Body of pancreas (tissue), 4 donors: ENCODE data around the gene WEE1. TPM values are rescaled to one million over a fixed set of nuclear protein-coding genes. Genes with fewer than 3 reads are reported as not detected.

ENCODE experiments used
- ATAC-seq: fragments of 150-250 bp; one replicate; pipeline ENCODE4 v1.9.1; 2016
- DNase-seq, 4 donors: peaks; one replicate each; pipeline ENCODE4 v3.0.0-alpha.2; 2019
- H3K27ac ChIP-seq, 4 donors: fragments of 200-600 bp; sonication (generic); 1 replicate in 3 of 4; 2 replicates in 1 of 4; pipeline versions ENCODE4 v1.5.1 to v1.6.1; 2016 to 2019; ENCODE audit warnings: mild to moderate bottlenecking in 1 of 4, mixed read lengths in 1 of 4, moderate library complexity in 1 of 4
- H3K27me3 ChIP-seq, 2 donors: fragments of 200-600 bp; sonication (generic); one replicate each; pipeline ENCODE4 v1.6.0; 2016; ENCODE audit warnings: mild to moderate bottlenecking in 1 of 2
- H3K36me3 ChIP-seq, 2 donors: fragments of 200-600 bp; sonication (generic); replicated peaks in 1 of 2; 2 replicates each; pipeline ENCODE4 v1.5.1; 2016; ENCODE audit warnings: low read depth in 2 of 2; ENCODE audit not compliant: insufficient read depth in 1 of 2
- H3K4me1 ChIP-seq: fragments of 200-600 bp; sonication (generic); one replicate; pipeline ENCODE4 v1.6.0; 2016
- H3K4me3 ChIP-seq, 2 donors: fragments of 200-600 bp; sonication (generic); 1 replicate in 1 of 2; 2 replicates in 1 of 2; pipeline ENCODE4 v1.5.1; 2016 to 2019
- H3K9me3 ChIP-seq, 3 donors: fragments of 200-600 bp; sonication (generic); 1 replicate in 2 of 3; 2 replicates in 1 of 3; pipeline ENCODE4 v1.5.1; 2016
- POLR2A ChIP-seq, 3 donors: fragments of 450-650 bp; IDR thresholded peaks; one replicate each; pipeline ENCODE4 v1.6.1; 2016; ENCODE audit warnings: antibody characterized with exemption in 3 of 3, mild to moderate bottlenecking in 2 of 3
- WGBS, 2 donors: methylation state at CpG; one replicate each; pipeline ENCODE4 v1.1.5; 2017; 5-methylcytosine and 5-hydroxymethylcytosine counted together
- intact Hi-C: fragments of 100-400 bp; cut with DNase I; formaldehyde crosslinking; loops from one replicate; pipeline ENCODE4 v1.15.1; 2023
- total RNA-seq, 2 donors: library from RNA; depleted of rRNA; stranded (reverse); fragments of >200 nt; gene quantifications; one replicate each; pipeline ENCODE4 v1.1.0, GENCODE V29; 2016
- TF ChIP-seq, protein P1 (sequence below), 7 experiments: fragments of 450-650 bp in 4 of 7; fragments of 200-600 bp in 3 of 7; sonication (generic) in 3 of 7; IDR thresholded peaks; one replicate each; pipeline ENCODE4 v1.5.1; 2016 to 2019; ENCODE audit warnings: antibody characterized with exemption in 7 of 7

Gene WEE1
- total RNA-seq, 2 donors from 2014 or later = 11.2 to 16.8 TPM

DNA sequence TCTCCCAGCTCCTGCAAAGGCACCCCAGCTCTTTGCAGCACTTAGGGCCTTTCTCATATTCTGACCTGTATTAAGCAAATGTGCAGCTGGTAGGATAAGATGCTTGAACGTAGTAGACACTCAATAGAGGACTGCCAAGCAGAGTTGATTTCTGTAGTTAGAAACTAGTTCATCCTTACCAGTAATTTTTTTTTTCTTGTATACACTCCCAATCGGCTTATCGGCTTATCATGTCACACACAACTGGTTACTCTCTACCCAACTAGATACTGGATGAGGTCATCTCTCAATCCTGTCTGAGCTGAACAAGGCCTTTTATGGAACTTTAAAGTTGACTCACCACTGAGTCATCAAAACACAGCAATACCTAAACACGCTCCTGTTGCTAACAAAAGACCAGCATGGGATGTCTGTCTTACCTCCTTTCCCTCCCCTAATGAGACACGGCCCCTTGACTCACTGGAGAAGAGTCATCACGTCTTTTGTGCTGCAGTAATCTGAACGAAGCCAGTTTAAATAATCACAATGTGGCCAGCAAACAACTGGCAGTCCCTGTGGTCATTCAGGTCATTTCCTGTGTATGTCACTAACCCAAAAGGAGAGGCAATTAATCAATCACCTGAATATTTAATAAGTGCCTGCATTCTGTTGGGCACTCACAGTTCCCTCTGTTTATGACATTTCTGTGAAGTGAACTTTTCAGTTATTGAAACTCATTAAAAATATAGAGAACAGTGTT is 7.5 kb upstream of the WEE1 start:
- 22 to 24% methylated on average over 7 of the region's 7 CpGs for WGBS, 2 donors
- H3K4me1 ChIP-seq = peaks cover 46% of the 10 kb centered on the region
- H3K27ac ChIP-seq = peak overlapping the region; percentile 66 to 89 (median 80)

DNA sequence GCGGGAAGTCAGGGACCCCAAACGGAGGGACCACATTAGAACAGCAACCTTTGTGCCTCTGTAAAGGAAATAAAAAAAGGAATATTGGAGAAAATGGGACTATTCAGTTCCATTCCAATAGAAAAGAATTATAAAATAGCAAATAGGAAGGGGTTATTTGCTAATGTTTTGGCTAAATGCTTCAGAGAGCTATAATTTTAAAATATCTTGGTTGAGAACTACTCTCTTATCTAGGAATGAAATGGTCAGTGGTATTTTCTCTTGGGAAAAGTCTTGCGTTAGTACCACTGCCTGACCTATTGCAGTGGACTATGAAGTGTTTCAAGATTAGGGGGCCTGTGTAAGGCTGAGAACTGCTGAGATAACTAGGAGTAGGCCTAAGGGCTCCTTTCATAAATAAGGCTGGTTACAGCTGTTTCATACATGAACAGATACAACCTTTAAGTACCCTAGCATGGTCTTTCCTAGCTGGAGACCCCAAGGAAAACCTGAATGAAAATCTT is 6.9 kb upstream of the WEE1 start:
- intact Hi-C loops = no loop called here
- ATAC-seq = no peak
- H3K4me3 ChIP-seq = no peak overlapping the region
- H3K27ac ChIP-seq = peak overlapping the region; percentile 66 to 89 (median 80)
- DNase-seq = no peak
- H3K27me3 ChIP-seq = no peaks in the 10 kb centered on the region
- TF ChIP-seq, protein P1, sequence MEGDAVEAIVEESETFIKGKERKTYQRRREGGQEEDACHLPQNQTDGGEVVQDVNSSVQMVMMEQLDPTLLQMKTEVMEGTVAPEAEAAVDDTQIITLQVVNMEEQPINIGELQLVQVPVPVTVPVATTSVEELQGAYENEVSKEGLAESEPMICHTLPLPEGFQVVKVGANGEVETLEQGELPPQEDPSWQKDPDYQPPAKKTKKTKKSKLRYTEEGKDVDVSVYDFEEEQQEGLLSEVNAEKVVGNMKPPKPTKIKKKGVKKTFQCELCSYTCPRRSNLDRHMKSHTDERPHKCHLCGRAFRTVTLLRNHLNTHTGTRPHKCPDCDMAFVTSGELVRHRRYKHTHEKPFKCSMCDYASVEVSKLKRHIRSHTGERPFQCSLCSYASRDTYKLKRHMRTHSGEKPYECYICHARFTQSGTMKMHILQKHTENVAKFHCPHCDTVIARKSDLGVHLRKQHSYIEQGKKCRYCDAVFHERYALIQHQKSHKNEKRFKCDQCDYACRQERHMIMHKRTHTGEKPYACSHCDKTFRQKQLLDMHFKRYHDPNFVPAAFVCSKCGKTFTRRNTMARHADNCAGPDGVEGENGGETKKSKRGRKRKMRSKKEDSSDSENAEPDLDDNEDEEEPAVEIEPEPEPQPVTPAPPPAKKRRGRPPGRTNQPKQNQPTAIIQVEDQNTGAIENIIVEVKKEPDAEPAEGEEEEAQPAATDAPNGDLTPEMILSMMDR (IDR thresholded peaks at IDR 0.05) = no peak
- TF ChIP-seq POLR2A (IDR thresholded peaks at IDR 0.05) = no peak
- 83 to 87% methylated on average over 3 of the region's 3 CpGs for WGBS, 2 donors
- H3K36me3 ChIP-seq = no peaks in the 10 kb centered on the region
- no peaks in the 10 kb centered on the region for H3K9me3 ChIP-seq
- H3K4me1 ChIP-seq = peaks cover 46% of the 10 kb centered on the region

More for the DNA sequence above, 7.5 kb upstream of the WEE1 start:
- ATAC-seq (peak; percentile 68), DNase-seq (peak; percentile 26 to 66 (median 47))
- Histone ChIP-seq H3K27me3 (no peaks in the 10 kb centered on the region), H3K36me3 (no peaks in the 10 kb centered on the region), H3K9me3 (no peaks in the 10 kb centered on the region), H3K4me3 (no peak overlapping the region)
- TF ChIP-seq, protein P1 (IDR thresholded peaks at IDR 0.05) = no peak
- TF ChIP-seq POLR2A (IDR thresholded peaks at IDR 0.05) = peak in 1 of 3 donors; percentile 31
- intact Hi-C loops = no loop called here

GRCh38 chr11:9567401-9567800 is 6.1 kb upstream of the WEE1 start:
- 96 to 98% methylated on average over 5 of the region's 5 CpGs for WGBS, 2 donors
- Histone ChIP-seq H3K4me3 (no peak overlapping the region), H3K9me3 (no peaks in the 10 kb centered on the region), H3K36me3 (no peaks in the 10 kb centered on the region), H3K27ac (peak overlapping the region in 3 of 4 donors; percentile 79 to 89 (median 82)), H3K4me1 (peaks cover 49% of the 10 kb centered on the region), H3K27me3 (no peaks in the 10 kb centered on the region)
- no peak for TF ChIP-seq POLR2A (IDR thresholded peaks at IDR 0.05)
- TF ChIP-seq, protein P1 (IDR thresholded peaks at IDR 0.05) = no peak
- ATAC-seq (no peak), DNase-seq (no peak)
- intact Hi-C loops = no loop called here

DNA sequence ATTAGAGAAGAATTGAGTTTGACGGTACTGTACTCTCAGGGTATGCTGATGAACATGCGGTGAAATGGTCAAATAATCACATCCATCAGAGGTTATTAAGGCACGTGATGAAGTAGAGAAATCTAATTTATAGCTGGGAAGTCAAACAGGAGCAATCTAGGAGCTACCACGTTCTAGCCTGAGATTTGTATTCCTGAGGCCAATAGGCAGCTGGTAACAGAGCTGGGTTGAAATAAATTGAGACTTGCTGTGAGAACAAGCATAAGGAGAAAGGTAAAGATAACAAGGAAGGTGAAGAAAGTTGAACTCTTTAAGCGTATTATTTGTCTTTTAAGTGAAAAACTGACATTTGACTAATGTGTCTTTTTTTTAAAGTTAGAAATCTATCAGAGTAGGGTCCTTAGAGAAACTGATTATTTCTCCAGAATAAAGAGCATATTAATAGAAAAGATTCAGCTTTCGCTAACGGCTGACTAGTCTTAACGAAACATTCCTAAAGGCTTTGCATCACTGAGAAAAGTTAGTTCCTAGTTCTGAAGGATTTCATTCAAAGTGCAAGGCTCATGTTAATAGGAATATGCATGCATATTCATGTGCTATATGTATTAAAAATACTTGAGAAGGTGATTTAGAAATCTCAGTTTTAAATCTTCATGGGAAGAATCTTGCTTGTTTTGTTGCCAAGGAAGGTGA is 5.2 kb upstream of the WEE1 start:
- peaks cover 51% of the 10 kb centered on the region for H3K4me1 ChIP-seq
- 36 to 38% methylated on average over 8 of the region's 8 CpGs for WGBS, 2 donors
- ATAC-seq (no peak), DNase-seq (no peak)
- no peak for TF ChIP-seq POLR2A (IDR thresholded peaks at IDR 0.05)
- TF ChIP-seq, protein P1 (IDR thresholded peaks at IDR 0.05) = no peak
- no peak overlapping the region for H3K4me3 ChIP-seq
- peak overlapping the region; percentile 57 to 89 (median 80) for H3K27ac ChIP-seq
- no peaks in the 10 kb centered on the region for H3K36me3 ChIP-seq
- no peaks in the 10 kb centered on the region for H3K9me3 ChIP-seq
- intact Hi-C loops = no loop called here
- H3K27me3 ChIP-seq = no peaks in the 10 kb centered on the region
